ENCODE results near the gene CPNE2. TPM values are rescaled to one million over a fixed set of nuclear protein-coding genes. Genes with fewer than 3 reads are reported as not detected.

The CPNE2 gene
- total and polyA plus RNA-seq, 12 donors: 9.6 to 43.6 (median 17.1) TPM

- H3K27ac ChIP-seq: no peak overlapping the region
- H3K9me3 ChIP-seq (replicated peaks in 1 of 3): no peaks in the 10 kb centered on the region
- H3K4me3 ChIP-seq: no peak overlapping the region
- intact Hi-C loops (cut with DNase I): no loop called here
- DNase-seq: no peak
- H3K27me3 ChIP-seq: no peaks in the 10 kb centered on the region
- WGBS, 4 donors: 80 to 91% (median 85%) methylated on average over 6 to 8 of the region's 8 CpGs
- TF ChIP-seq POLR2A (IDR thresholded peaks at IDR 0.05) (no peak), CTCF (IDR thresholded peaks at IDR 0.05) (no peak)
- H3K4me1 ChIP-seq (replicated peaks in 1 of 2): peaks cover 14 to 23% of the 10 kb centered on the region in 2 donors
- H3K36me3 ChIP-seq (replicated peaks in 1 of 2): no peaks in the 10 kb centered on the region
These were observed 3.0 kb upstream of the CPNE2 start for GRCh38 chr16:57089406-57089805.

DNA sequence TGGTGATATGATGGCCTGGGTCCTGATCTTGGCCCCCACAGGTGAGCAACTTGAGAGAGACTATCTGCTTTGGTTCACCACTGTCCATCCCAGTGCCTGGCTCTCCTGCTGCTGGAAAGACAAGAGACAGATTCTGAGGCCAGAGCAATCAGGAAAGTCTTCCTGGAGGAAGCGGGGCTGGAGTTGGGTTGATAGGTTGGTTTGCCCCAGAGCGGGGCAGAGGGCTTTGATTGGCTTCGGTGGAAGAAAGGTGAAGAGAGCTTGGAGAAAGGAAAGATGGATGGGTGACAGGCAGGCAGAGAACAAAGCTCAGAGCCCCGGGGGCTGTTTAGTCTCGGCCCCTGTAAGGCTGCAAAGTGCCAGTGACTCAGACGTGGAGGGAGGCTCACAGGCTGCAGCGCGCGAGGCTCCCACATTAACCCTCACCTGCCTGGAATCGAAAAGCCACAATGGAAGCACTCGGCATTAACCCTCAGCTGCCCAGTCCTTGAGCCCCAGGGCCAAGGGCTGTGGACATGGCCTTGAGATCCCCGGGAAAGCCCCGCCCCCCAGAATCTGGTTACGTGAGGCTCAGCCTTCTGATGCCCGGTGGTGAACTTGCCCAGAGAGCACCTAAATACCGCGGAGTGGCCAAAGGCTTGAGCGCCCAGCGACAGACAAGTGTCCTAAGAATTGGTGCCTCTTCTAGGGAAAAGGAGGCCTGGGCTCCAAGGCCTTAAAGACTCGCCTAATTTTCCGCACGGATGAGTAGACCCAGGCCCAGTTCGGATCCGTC is 996 bp upstream of the CPNE2 start:
- Histone ChIP-seq H3K9me3 (replicated peaks in 1 of 3) (no peaks in the 10 kb centered on the region), H3K4me3 (peak overlapping the region in 2 of 4 donors; percentile 45 to 95), H3K27ac (peak overlapping the region in 2 of 5 donors; percentile 72 to 78), H3K4me1 (replicated peaks in 1 of 2) (peaks cover 14 to 19% of the 10 kb centered on the region in 2 donors), H3K27me3 (no peaks in the 10 kb centered on the region), H3K36me3 (replicated peaks in 1 of 2) (no peaks in the 10 kb centered on the region)
- intact Hi-C loops (cut with DNase I): loop anchor here in 1 of 2 donors (10.0 kb wide), 1 partner anchor 193 kb away; the partner anchor contains the start of gene PLLP
- DNase-seq: peak in 6 of 7 donors; percentile 24 to 68 (median 33)
- TF ChIP-seq POLR2A (IDR thresholded peaks at IDR 0.05) (no peak), CTCF (IDR thresholded peaks at IDR 0.05) (no peak)
- WGBS, 4 donors: 11 to 14% (median 14%) methylated on average over 24 of the region's 24 CpGs

DNA sequence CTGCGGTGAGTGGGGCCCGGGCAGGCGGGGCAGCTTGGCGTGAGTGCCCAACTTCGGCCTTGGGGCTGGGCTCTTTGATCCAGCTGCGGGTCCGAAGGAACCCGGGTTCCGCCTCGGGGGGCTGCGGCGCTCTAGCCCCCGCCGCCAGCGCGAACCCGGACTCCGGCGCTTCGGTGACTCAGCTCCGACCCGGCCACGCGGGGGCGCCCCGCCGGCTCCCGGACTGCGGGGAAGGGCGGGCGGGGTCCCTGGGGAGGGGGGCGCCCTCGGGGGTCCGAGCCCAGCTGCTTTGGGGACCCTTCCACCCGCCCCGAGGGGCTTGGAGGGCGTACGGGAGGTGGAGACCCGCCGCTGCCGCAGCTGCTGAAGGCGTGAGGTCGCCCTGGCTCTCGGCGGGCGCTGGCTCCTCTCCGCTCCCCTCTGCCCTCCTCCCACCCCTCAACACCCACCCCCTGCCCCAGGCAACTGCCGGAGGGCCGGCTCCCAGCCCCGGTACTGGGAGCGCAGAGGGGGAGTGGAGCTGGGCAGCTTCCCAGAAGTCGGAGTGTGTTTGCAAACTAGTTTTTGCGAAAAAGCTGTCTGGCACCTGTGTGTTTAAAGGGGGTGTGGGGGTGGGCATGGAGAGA is 516 bp downstream of the CPNE2 start:
- Histone ChIP-seq H3K4me1 (replicated peaks in 1 of 2) (peaks cover 14 to 19% of the 10 kb centered on the region in 2 donors), H3K27me3 (no peaks in the 10 kb centered on the region), H3K9me3 (replicated peaks in 1 of 3) (no peaks in the 10 kb centered on the region), H3K4me3 (peak overlapping the region in 2 of 4 donors; percentile 62 to 95), H3K27ac (peak overlapping the region in 3 of 5 donors; percentile 43 to 78 (median 49)), H3K36me3 (replicated peaks in 1 of 2) (no peaks in the 10 kb centered on the region)
- DNase-seq: peak in 4 of 7 donors; percentile 27 to 50 (median 36)
- intact Hi-C loops (cut with DNase I): loop anchor here in 1 of 2 donors (10.0 kb wide), 1 partner anchor 192 kb away; the partner anchor contains the start of gene PLLP
- WGBS, 4 donors: 0 to 1% (median 0%) methylated on average over 1 to 52 of the region's 53 CpGs
- peak in 3 of 6 experiments; percentile 9 to 57 (median 13) for TF ChIP-seq CTCF (IDR thresholded peaks at IDR 0.05)
- no peak for TF ChIP-seq POLR2A (IDR thresholded peaks at IDR 0.05)
